ENCODE measurements around the gene DCN. TPM values are rescaled to one million over a fixed set of nuclear protein-coding genes. Genes with fewer than 3 reads are reported as not detected.

DCN gene
- total RNA-seq, 6 experiments from 2014 or later = 82.7 to 235 (median 164) TPM

DNA sequence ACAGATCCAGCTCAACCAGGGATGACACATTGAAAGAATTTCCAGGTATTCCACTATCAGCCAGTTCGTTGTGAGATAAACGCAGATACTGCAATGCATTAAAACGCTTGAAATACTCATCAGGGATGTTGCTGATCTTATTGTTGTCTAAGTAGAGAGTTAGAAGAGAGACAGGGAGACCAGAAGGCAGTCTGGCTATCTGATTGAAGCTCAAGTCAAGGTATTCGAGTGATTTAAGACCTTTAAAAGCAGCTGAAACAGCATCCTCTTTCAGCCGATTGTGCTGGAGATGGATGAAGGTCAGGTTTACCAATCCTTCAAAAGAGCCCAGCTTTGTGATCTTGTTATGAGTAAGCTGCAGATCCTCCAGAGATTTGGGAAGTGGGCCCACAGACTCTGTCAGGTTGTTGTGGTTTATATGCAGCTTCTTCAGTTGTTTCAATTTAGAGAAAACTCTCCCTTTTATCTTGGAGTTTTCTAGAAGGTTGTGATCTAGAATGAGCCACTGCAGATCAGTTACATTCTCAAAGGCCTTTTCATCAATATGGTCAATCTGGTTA lies 74.3 kb downstream of the DCN start:
- 68% methylated on average over 5 of the region's 5 CpGs for WGBS (ENCODE audit: insufficient coverage, low coverage, low lambda C conversion rate, missing lambda C conversion rate)
- ATAC-seq (no peak), DNase-seq (no peak)
- no peaks in the 10 kb centered on the region for H3K36me3 ChIP-seq
- no peak overlapping the region for H3K4me3 ChIP-seq
- intact Hi-C loops (cut with DNase I) = no loop called here
- H3K4me1 ChIP-seq = no peaks in the 10 kb centered on the region
- H3K9me3 ChIP-seq = no peaks in the 10 kb centered on the region
- TF ChIP-seq CTCF (IDR thresholded peaks at IDR 0.05) (no peak), POLR2A (IDR thresholded peaks at IDR 0.05) (no peak)
- no peaks in the 10 kb centered on the region for H3K27me3 ChIP-seq
- H3K27ac ChIP-seq = no peak overlapping the region

DNA sequence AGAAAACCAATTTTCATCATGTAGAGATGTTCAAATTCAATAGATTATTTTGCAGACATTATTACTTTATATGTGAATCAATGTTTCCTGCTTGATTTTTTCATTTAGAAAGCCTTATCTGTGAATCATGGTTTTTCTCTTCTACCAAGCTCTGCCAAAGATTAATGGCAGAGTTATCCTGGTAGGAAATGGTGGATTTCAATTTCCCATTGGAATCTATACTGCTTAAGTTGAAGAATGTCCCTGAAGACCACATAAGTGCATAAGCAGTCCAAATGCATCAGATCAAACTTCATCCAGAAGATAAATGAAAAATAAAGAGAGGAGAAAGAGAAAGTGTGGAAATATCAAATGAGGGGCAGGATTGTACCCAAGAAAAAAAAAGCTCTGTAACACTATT lies 76.3 kb downstream of the DCN start:
- Histone ChIP-seq H3K9me3 (no peaks in the 10 kb centered on the region), H3K36me3 (no peaks in the 10 kb centered on the region), H3K4me3 (no peak overlapping the region), H3K4me1 (no peaks in the 10 kb centered on the region), H3K27ac (no peak overlapping the region), H3K27me3 (no peaks in the 10 kb centered on the region)
- intact Hi-C loops (cut with DNase I) = no loop called here
- no peak for TF ChIP-seq POLR2A (IDR thresholded peaks at IDR 0.05)
- DNase-seq (no peak), ATAC-seq (no peak)

GRCh38 chr12:91105807-91106206 lies 76.8 kb downstream of the DCN start:
- WGBS (ENCODE audit: insufficient coverage, low coverage, low lambda C conversion rate, missing lambda C conversion rate) = 62% methylated on average over 5 of the region's 5 CpGs
- intact Hi-C loops (cut with DNase I) = no loop called here

DNA sequence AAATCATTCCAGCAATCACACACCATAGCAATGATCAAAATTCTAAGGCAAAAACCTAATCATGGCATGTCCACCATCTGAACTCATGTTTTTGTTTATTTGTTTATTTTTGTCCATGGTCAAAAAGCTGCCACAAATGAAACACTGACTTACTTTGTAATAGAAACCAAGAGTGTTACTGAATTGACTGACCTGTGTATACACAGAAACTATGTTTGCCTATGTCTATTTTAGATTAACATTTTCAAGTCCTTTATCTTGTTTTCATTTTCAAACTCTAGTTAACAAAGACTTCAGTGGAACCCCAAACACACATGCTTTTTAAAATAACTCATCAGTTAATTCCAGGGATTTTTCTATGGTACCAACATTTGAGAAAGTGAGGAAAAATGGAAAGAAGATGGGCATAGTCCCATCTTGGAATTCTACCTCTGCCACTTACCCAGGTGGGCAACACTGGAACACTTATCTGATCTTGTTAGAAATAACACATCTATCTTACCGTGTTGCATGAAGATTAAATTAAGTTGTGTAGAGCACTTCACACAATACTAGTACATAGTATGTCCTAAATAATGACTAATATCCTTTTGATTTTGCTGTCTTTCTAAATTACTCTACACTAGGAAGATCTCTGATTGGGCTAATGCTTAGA lies 77.7 kb downstream of the DCN start:
- no peaks in the 10 kb centered on the region for H3K36me3 ChIP-seq
- H3K27me3 ChIP-seq = no peaks in the 10 kb centered on the region
- TF ChIP-seq CTCF (IDR thresholded peaks at IDR 0.05) = no peak
- TF ChIP-seq POLR2A (IDR thresholded peaks at IDR 0.05) = no peak
- WGBS (ENCODE audit: insufficient coverage, low coverage, low lambda C conversion rate, missing lambda C conversion rate) = 22% methylated on average over 1 of the region's 1 CpG
- ATAC-seq = no peak
- no peak overlapping the region for H3K4me3 ChIP-seq
- no peaks in the 10 kb centered on the region for H3K9me3 ChIP-seq
- no peak for DNase-seq
- intact Hi-C loops (cut with DNase I) = no loop called here
- no peak overlapping the region for H3K27ac ChIP-seq
- H3K4me1 ChIP-seq = no peaks in the 10 kb centered on the region

More at GRCh38 chr12:91105807-91106206, 76.8 kb downstream of the DCN start:
- H3K27me3 ChIP-seq = no peaks in the 10 kb centered on the region
- DNase-seq (no peak), ATAC-seq (no peak)
- H3K9me3 ChIP-seq = no peaks in the 10 kb centered on the region
- H3K4me1 ChIP-seq = no peaks in the 10 kb centered on the region
- no peak overlapping the region for H3K4me3 ChIP-seq
- H3K36me3 ChIP-seq = no peaks in the 10 kb centered on the region
- no peak for TF ChIP-seq CTCF (IDR thresholded peaks at IDR 0.05)
- TF ChIP-seq POLR2A (IDR thresholded peaks at IDR 0.05) = no peak
- H3K27ac ChIP-seq = no peak overlapping the region

GRCh38 chr12:91103624-91104023 lies 79.0 kb downstream of the DCN start:
- Histone ChIP-seq H3K27me3 (no peaks in the 10 kb centered on the region), H3K36me3 (no peaks in the 10 kb centered on the region), H3K4me3 (no peak overlapping the region), H3K27ac (no peak overlapping the region), H3K9me3 (no peaks in the 10 kb centered on the region), H3K4me1 (no peaks in the 10 kb centered on the region)
- TF ChIP-seq POLR2A (IDR thresholded peaks at IDR 0.05) (no peak), CTCF (IDR thresholded peaks at IDR 0.05) (no peak)
- no peak for ATAC-seq
- intact Hi-C loops (cut with DNase I) = no loop called here
- no peak for DNase-seq
- 9% methylated on average over 1 of the region's 1 CpG for WGBS (ENCODE audit: insufficient coverage, low coverage, low lambda C conversion rate, missing lambda C conversion rate)

All from right lobe of liver (tissue), 6 donors.